ENCODE results near the gene RHOC.
A peak's percentile ranks its signal among the peaks of the same experiment; 100 is the strongest.

Gene RHOC

GRCh38 chr1:112717263-112717873 is 10.4 kb upstream of the RHOC start:
- Histone ChIP-seq H3K4me3 (ENCODE audit: insufficient read depth, low read depth, low read length) (no peak overlapping the region), H3K4me1 (ENCODE audit: control insufficient read depth, insufficient read depth, low read length) (peaks cover 20% of the 10 kb centered on the region), H3K9me3 (ENCODE audit: control insufficient read depth, low read length) (no peaks in the 10 kb centered on the region), H3K27ac (ENCODE audit: insufficient read depth, low read depth, low read length, poor library complexity, severe bottlenecking) (no peak overlapping the region), H3K36me3 (ENCODE audit: control insufficient read depth, insufficient read depth, low read length) (no peaks in the 10 kb centered on the region), H3K27me3 (ENCODE audit: control insufficient read depth, insufficient read depth, low read length, poor library complexity, severe bottlenecking) (peaks cover 56% of the 10 kb centered on the region)
- 91 to 92% methylated on average over 1 to 2 of the region's 2 CpGs for WGBS, 2 experiments

GRCh38 chr1:112716133-112716720 is 9.3 kb upstream of the RHOC start:
- Histone ChIP-seq H3K27me3 (ENCODE audit: control insufficient read depth, insufficient read depth, low read length, poor library complexity, severe bottlenecking) (peaks cover 56% of the 10 kb centered on the region), H3K4me1 (ENCODE audit: control insufficient read depth, insufficient read depth, low read length) (peaks cover 16% of the 10 kb centered on the region), H3K36me3 (ENCODE audit: control insufficient read depth, insufficient read depth, low read length) (no peaks in the 10 kb centered on the region), H3K9me3 (ENCODE audit: control insufficient read depth, low read length) (no peaks in the 10 kb centered on the region), H3K27ac (ENCODE audit: insufficient read depth, low read depth, low read length, poor library complexity, severe bottlenecking) (no peak overlapping the region), H3K4me3 (ENCODE audit: insufficient read depth, low read depth, low read length) (peak overlapping the region; percentile 51)
- 19% methylated on average over 13 of the region's 13 CpGs for WGBS, 2 experiments

GRCh38 chr1:112715264-112716053 is 8.5 kb upstream of the RHOC start, which contains the start of gene PPM1J:
TSS of gene PPM1J (minus strand) at chr1:112715332. CDS start at chr1:112715301, 31 bp downstream.
- WGBS, 2 experiments: 0 to 1% methylated on average over 51 of the region's 51 CpGs
- H3K27ac ChIP-seq (ENCODE audit: insufficient read depth, low read depth, low read length, poor library complexity, severe bottlenecking): no peak within 1 kb of the TSS
- H3K36me3 ChIP-seq (ENCODE audit: control insufficient read depth, insufficient read depth, low read length): no peaks in the 10 kb centered on the region
- peak within 1 kb of the TSS; percentile 51 for H3K4me3 ChIP-seq (ENCODE audit: insufficient read depth, low read depth, low read length)
- peaks cover 16% of the 10 kb centered on the region for H3K4me1 ChIP-seq (ENCODE audit: control insufficient read depth, insufficient read depth, low read length)
- H3K27me3 ChIP-seq (ENCODE audit: control insufficient read depth, insufficient read depth, low read length, poor library complexity, severe bottlenecking): peaks cover 51% of the 10 kb centered on the region
- H3K9me3 ChIP-seq (ENCODE audit: control insufficient read depth, low read length): no peaks in the 10 kb centered on the region

GRCh38 chr1:112714313-112715263 is 7.7 kb upstream of the RHOC start:
- Histone ChIP-seq H3K9me3 (ENCODE audit: control insufficient read depth, low read length) (no peaks in the 10 kb centered on the region), H3K27ac (ENCODE audit: insufficient read depth, low read depth, low read length, poor library complexity, severe bottlenecking) (no peak overlapping the region), H3K36me3 (ENCODE audit: control insufficient read depth, insufficient read depth, low read length) (no peaks in the 10 kb centered on the region), H3K27me3 (ENCODE audit: control insufficient read depth, insufficient read depth, low read length, poor library complexity, severe bottlenecking) (peaks cover 43% of the 10 kb centered on the region), H3K4me3 (ENCODE audit: insufficient read depth, low read depth, low read length) (peak overlapping the region; percentile 51), H3K4me1 (ENCODE audit: control insufficient read depth, insufficient read depth, low read length) (peaks cover 16% of the 10 kb centered on the region)
- 0 to 1% methylated on average over 86 of the region's 86 CpGs for WGBS, 2 experiments

- 40 to 41% methylated on average over 14 of the region's 14 CpGs for WGBS, 2 experiments
- Histone ChIP-seq H3K36me3 (ENCODE audit: control insufficient read depth, insufficient read depth, low read length) (no peaks in the 10 kb centered on the region), H3K27me3 (ENCODE audit: control insufficient read depth, insufficient read depth, low read length, poor library complexity, severe bottlenecking) (peaks cover 34% of the 10 kb centered on the region), H3K4me1 (ENCODE audit: control insufficient read depth, insufficient read depth, low read length) (peaks cover 16% of the 10 kb centered on the region), H3K27ac (ENCODE audit: insufficient read depth, low read depth, low read length, poor library complexity, severe bottlenecking) (no peak overlapping the region), H3K9me3 (ENCODE audit: control insufficient read depth, low read length) (no peaks in the 10 kb centered on the region), H3K4me3 (ENCODE audit: insufficient read depth, low read depth, low read length) (peak overlapping the region; percentile 51)
These were observed 6.8 kb upstream of the RHOC start for GRCh38 chr1:112713466-112714312.

- 77 to 79% methylated on average over 9 of the region's 9 CpGs for WGBS, 2 experiments
- Histone ChIP-seq H3K27ac (ENCODE audit: insufficient read depth, low read depth, low read length, poor library complexity, severe bottlenecking) (no peak overlapping the region), H3K4me3 (ENCODE audit: insufficient read depth, low read depth, low read length) (no peak overlapping the region), H3K27me3 (ENCODE audit: control insufficient read depth, insufficient read depth, low read length, poor library complexity, severe bottlenecking) (peaks cover 39% of the 10 kb centered on the region), H3K36me3 (ENCODE audit: control insufficient read depth, insufficient read depth, low read length) (no peaks in the 10 kb centered on the region), H3K4me1 (ENCODE audit: control insufficient read depth, insufficient read depth, low read length) (peaks cover 16% of the 10 kb centered on the region), H3K9me3 (ENCODE audit: control insufficient read depth, low read length) (no peaks in the 10 kb centered on the region)
These were observed 5.8 kb upstream of the RHOC start for GRCh38 chr1:112712701-112713128.

- Histone ChIP-seq H3K27ac (ENCODE audit: insufficient read depth, low read depth, low read length, poor library complexity, severe bottlenecking) (no peak overlapping the region), H3K36me3 (ENCODE audit: control insufficient read depth, insufficient read depth, low read length) (no peaks in the 10 kb centered on the region), H3K27me3 (ENCODE audit: control insufficient read depth, insufficient read depth, low read length, poor library complexity, severe bottlenecking) (peaks cover 42% of the 10 kb centered on the region), H3K4me1 (ENCODE audit: control insufficient read depth, insufficient read depth, low read length) (peaks cover 16% of the 10 kb centered on the region), H3K4me3 (ENCODE audit: insufficient read depth, low read depth, low read length) (no peak overlapping the region), H3K9me3 (ENCODE audit: control insufficient read depth, low read length) (no peaks in the 10 kb centered on the region)
- 88 to 93% methylated on average over 7 of the region's 7 CpGs for WGBS, 2 experiments
These were observed 5.3 kb upstream of the RHOC start for GRCh38 chr1:112712191-112712590.

- H3K9me3 ChIP-seq (ENCODE audit: control insufficient read depth, low read length): no peaks in the 10 kb centered on the region
- peaks cover 16% of the 10 kb centered on the region for H3K4me1 ChIP-seq (ENCODE audit: control insufficient read depth, insufficient read depth, low read length)
- no peak overlapping the region for H3K27ac ChIP-seq (ENCODE audit: insufficient read depth, low read depth, low read length, poor library complexity, severe bottlenecking)
- no peaks in the 10 kb centered on the region for H3K36me3 ChIP-seq (ENCODE audit: control insufficient read depth, insufficient read depth, low read length)
- H3K4me3 ChIP-seq (ENCODE audit: insufficient read depth, low read depth, low read length): no peak overlapping the region
- 76 to 80% methylated on average over 11 of the region's 11 CpGs for WGBS, 2 experiments
- peaks cover 43% of the 10 kb centered on the region for H3K27me3 ChIP-seq (ENCODE audit: control insufficient read depth, insufficient read depth, low read length, poor library complexity, severe bottlenecking)
These were observed 4.7 kb upstream of the RHOC start for GRCh38 chr1:112711670-112712069.

- Histone ChIP-seq H3K36me3 (ENCODE audit: control insufficient read depth, insufficient read depth, low read length) (no peaks in the 10 kb centered on the region), H3K27me3 (ENCODE audit: control insufficient read depth, insufficient read depth, low read length, poor library complexity, severe bottlenecking) (peaks cover 47% of the 10 kb centered on the region), H3K4me1 (ENCODE audit: control insufficient read depth, insufficient read depth, low read length) (peaks cover 14% of the 10 kb centered on the region), H3K9me3 (ENCODE audit: control insufficient read depth, low read length) (no peaks in the 10 kb centered on the region), H3K4me3 (ENCODE audit: insufficient read depth, low read depth, low read length) (no peak overlapping the region), H3K27ac (ENCODE audit: insufficient read depth, low read depth, low read length, poor library complexity, severe bottlenecking) (no peak overlapping the region)
- WGBS, 2 experiments: 72 to 82% methylated on average over 6 to 7 of the region's 7 CpGs
These were observed 4.1 kb upstream of the RHOC start for GRCh38 chr1:112711041-112711440.
